Skeletal muscle tissue (tissue), 4 donors: ENCODE results near the gene NMNAT2. TPM values are rescaled to one million over a fixed set of nuclear protein-coding genes. Genes with fewer than 3 reads are reported as not detected.

ENCODE experiments used
- H3K27ac ChIP-seq: one replicate; pipeline ENCODE4 v1.7.0; 2013; ENCODE audit warnings: mild to moderate bottlenecking, low read depth, low read length, inconsistent platforms
- H3K27me3 ChIP-seq, 3 donors: one replicate each; pipeline ENCODE4 v1.7.0; 2013; ENCODE audit warnings: low read length in 3 of 3; ENCODE audit not compliant: control insufficient read depth in 3 of 3, insufficient read depth in 3 of 3
- H3K36me3 ChIP-seq, 3 donors: one replicate each; pipeline ENCODE4 v1.7.0; 2013; ENCODE audit warnings: low read length in 3 of 3; ENCODE audit not compliant: control insufficient read depth in 3 of 3, insufficient read depth in 3 of 3
- H3K4me1 ChIP-seq, 3 donors: one replicate each; pipeline ENCODE4 v1.7.0; 2013; ENCODE audit warnings: low read length in 3 of 3, mild to moderate bottlenecking in 3 of 3; ENCODE audit not compliant: control insufficient read depth in 3 of 3, insufficient read depth in 3 of 3
- H3K4me3 ChIP-seq, 3 donors: one replicate each; pipeline ENCODE4 v1.7.0; 2013; ENCODE audit warnings: low read length in 3 of 3
- H3K9ac ChIP-seq, 3 donors: one replicate each; pipeline ENCODE4 v1.7.0; 2013; ENCODE audit warnings: low read length in 3 of 3, mild to moderate bottlenecking in 3 of 3, moderate library complexity in 2 of 3, low read depth in 1 of 3
- H3K9me3 ChIP-seq, 3 donors: one replicate each; pipeline ENCODE4 v1.7.0; 2013; ENCODE audit warnings: low read length in 3 of 3; ENCODE audit not compliant: control insufficient read depth in 3 of 3
- total RNA-seq: library from RNA; depleted of rRNA; stranded (reverse); fragments of >200 nt; gene quantifications from one replicate; pipeline ENCODE4 v1.2.3, GENCODE V29; 2014
- donor health status: Osteomylitis.

NMNAT2 gene
- total RNA-seq, 1 donor from 2014 or later, result 0.52 TPM

GRCh38 chr1:183356534-183357182 lies 61.5 kb downstream of the NMNAT2 start:
- H3K9me3 ChIP-seq, result no peaks in the 10 kb centered on the region
- H3K27ac ChIP-seq, result no peak overlapping the region
- H3K27me3 ChIP-seq, result peaks cover 0 to 4% (median 0%) of the 10 kb centered on the region in 3 donors
- no peaks in the 10 kb centered on the region for H3K4me1 ChIP-seq
- H3K4me3 ChIP-seq, result no peak overlapping the region
- no peak overlapping the region for H3K9ac ChIP-seq
- H3K36me3 ChIP-seq, result no peaks in the 10 kb centered on the region

GRCh38 chr1:183355797-183356196 lies 62.4 kb downstream of the NMNAT2 start:
- no peak overlapping the region for H3K4me3 ChIP-seq
- H3K9ac ChIP-seq, result no peak overlapping the region
- H3K27me3 ChIP-seq, result peaks cover 0 to 4% (median 0%) of the 10 kb centered on the region in 3 donors
- H3K9me3 ChIP-seq, result no peaks in the 10 kb centered on the region
- H3K36me3 ChIP-seq, result no peaks in the 10 kb centered on the region
- no peak overlapping the region for H3K27ac ChIP-seq
- no peaks in the 10 kb centered on the region for H3K4me1 ChIP-seq

- peaks cover 0 to 4% (median 0%) of the 10 kb centered on the region in 3 donors for H3K27me3 ChIP-seq
- no peaks in the 10 kb centered on the region for H3K4me1 ChIP-seq
- H3K9ac ChIP-seq, result no peak overlapping the region
- no peaks in the 10 kb centered on the region for H3K9me3 ChIP-seq
- no peaks in the 10 kb centered on the region for H3K36me3 ChIP-seq
- no peak overlapping the region for H3K27ac ChIP-seq
- no peak overlapping the region for H3K4me3 ChIP-seq
Observed at GRCh38 chr1:183355181-183355580, 63.0 kb downstream of the NMNAT2 start.

- no peak overlapping the region for H3K9ac ChIP-seq
- H3K4me3 ChIP-seq, result no peak overlapping the region
- H3K9me3 ChIP-seq, result no peaks in the 10 kb centered on the region
- peaks cover 6 to 11% (median 9%) of the 10 kb centered on the region in 3 donors for H3K4me1 ChIP-seq
- H3K27me3 ChIP-seq, result peaks cover 0 to 2% (median 0%) of the 10 kb centered on the region in 3 donors
- no peaks in the 10 kb centered on the region for H3K36me3 ChIP-seq
- no peak overlapping the region for H3K27ac ChIP-seq
Observed at GRCh38 chr1:183353597-183353996, 64.6 kb downstream of the NMNAT2 start.

- no peak overlapping the region for H3K27ac ChIP-seq
- H3K4me1 ChIP-seq, result peaks cover 6 to 11% (median 9%) of the 10 kb centered on the region in 3 donors
- H3K36me3 ChIP-seq, result no peaks in the 10 kb centered on the region
- H3K9me3 ChIP-seq, result no peaks in the 10 kb centered on the region
- H3K4me3 ChIP-seq, result no peak overlapping the region
- H3K27me3 ChIP-seq, result peaks cover 0 to 3% (median 0%) of the 10 kb centered on the region in 3 donors
- H3K9ac ChIP-seq, result no peak overlapping the region
Observed at GRCh38 chr1:183349201-183349711, 68.9 kb downstream of the NMNAT2 start.

GRCh38 chr1:183346276-183346732 lies 71.9 kb downstream of the NMNAT2 start:
- Histone ChIP-seq H3K9ac (no peak overlapping the region), H3K27ac (no peak overlapping the region), H3K4me1 (peaks cover 6 to 11% (median 9%) of the 10 kb centered on the region in 3 donors), H3K4me3 (no peak overlapping the region), H3K9me3 (no peaks in the 10 kb centered on the region), H3K36me3 (no peaks in the 10 kb centered on the region), H3K27me3 (peaks cover 0 to 3% (median 0%) of the 10 kb centered on the region in 3 donors)

- H3K27ac ChIP-seq, result no peak overlapping the region
- no peaks in the 10 kb centered on the region for H3K4me1 ChIP-seq
- H3K36me3 ChIP-seq, result no peaks in the 10 kb centered on the region
- no peak overlapping the region for H3K4me3 ChIP-seq
- no peak overlapping the region for H3K9ac ChIP-seq
- no peaks in the 10 kb centered on the region for H3K27me3 ChIP-seq
- no peaks in the 10 kb centered on the region for H3K9me3 ChIP-seq
Observed at GRCh38 chr1:183339556-183340167, 78.5 kb downstream of the NMNAT2 start.

GRCh38 chr1:183331091-183331742 lies 87.0 kb downstream of the NMNAT2 start:
- Histone ChIP-seq H3K36me3 (no peaks in the 10 kb centered on the region), H3K9me3 (no peaks in the 10 kb centered on the region), H3K27ac (no peak overlapping the region), H3K9ac (no peak overlapping the region), H3K4me3 (no peak overlapping the region), H3K4me1 (peaks cover 6 to 8% (median 6%) of the 10 kb centered on the region in 3 donors), H3K27me3 (peaks cover 0 to 7% (median 0%) of the 10 kb centered on the region in 3 donors)

- no peaks in the 10 kb centered on the region for H3K36me3 ChIP-seq
- H3K9me3 ChIP-seq, result no peaks in the 10 kb centered on the region
- H3K27ac ChIP-seq, result no peak overlapping the region
- H3K27me3 ChIP-seq, result peaks cover 0 to 7% (median 3%) of the 10 kb centered on the region in 3 donors
- H3K4me1 ChIP-seq, result peaks cover 6 to 8% (median 6%) of the 10 kb centered on the region in 3 donors
- H3K9ac ChIP-seq, result no peak overlapping the region
- no peak overlapping the region for H3K4me3 ChIP-seq
Observed at GRCh38 chr1:183330335-183330734, 87.8 kb downstream of the NMNAT2 start.

GRCh38 chr1:183328371-183328770 lies 89.8 kb downstream of the NMNAT2 start:
- H3K4me1 ChIP-seq, result peaks cover 6 to 8% (median 6%) of the 10 kb centered on the region in 3 donors
- H3K9me3 ChIP-seq, result no peaks in the 10 kb centered on the region
- H3K9ac ChIP-seq, result no peak overlapping the region
- H3K4me3 ChIP-seq, result no peak overlapping the region
- no peaks in the 10 kb centered on the region for H3K36me3 ChIP-seq
- no peak overlapping the region for H3K27ac ChIP-seq
- peaks cover 0 to 7% (median 3%) of the 10 kb centered on the region in 3 donors for H3K27me3 ChIP-seq
